HepG2 (cell line): ENCODE data around the gene NFIC. TPM values are rescaled to one million over a fixed set of nuclear protein-coding genes. Genes with fewer than 3 reads are reported as not detected.

Source experiments
- ATAC-seq: fragments of 200-7000 bp; cut with Tn5 transposase; 3 replicates; pipeline ENCODE4 v1.9.1; 2020; ENCODE audit warnings: mild to moderate bottlenecking, moderate library complexity
- BruUV-seq: library from RNA; stranded (reverse); fragments of 400-500 nt; replicated peaks from 2 replicates; lab custom pipeline; 2021; lab: Mats Ljungman, UMichigan
- CTCF ChIA-PET: fragments of 300-600 bp; formaldehyde crosslinking; extraction: SDS; loops from one replicate; lab custom pipeline; 2021; ENCODE audit warnings: low total read pairs, inconsistent platforms, low intra/inter-chr PET ratio; lab: Yijun Ruan, JAX
- POLR2A ChIA-PET: fragments of 350-600 bp; sonication (Branson Sonifier 250); formaldehyde crosslinking; loops from one replicate; lab custom pipeline; 2020; ENCODE audit warnings: antibody characterized with exemption, inconsistent platforms; lab: Yijun Ruan, JAX
- DNase-seq: peaks from one replicate; pipeline ENCODE4 v3.0.0-alpha.2; 2015; ENCODE audit warnings: low spot score
- FAIRE-seq: peaks from 3 replicates; lab custom pipeline; 2011; peaks lifted over from hg19 to GRCh38; lab: Jason Lieb, UNC
- H2AFZ ChIP-seq: one replicate; pipeline ENCODE4 v1.6.1; 2011; ENCODE audit warnings: low read length, inconsistent platforms
- H3K27ac ChIP-seq: fragments of 300-600 bp; 3 replicates; pipeline ENCODE4 v1.8.0; 2011; ENCODE audit warnings: mixed run types, mild to moderate bottlenecking, mixed read lengths, low read length, inconsistent platforms; ENCODE audit not compliant: insufficient read depth; ENCODE audit errors: extremely low read length
- H3K27me3 ChIP-seq, 2 experiments: fragments of 200-600 bp in 1 of 2; 2 replicates in 1 of 2; 3 replicates in 1 of 2; pipeline versions ENCODE4 v1.6.0 to v1.8.0; 2011; ENCODE audit warnings: low read length in 2 of 2, mild to moderate bottlenecking in 2 of 2, moderate library complexity in 2 of 2, inconsistent platforms in 1 of 2; ENCODE audit not compliant: insufficient read depth in 2 of 2, control insufficient read depth in 1 of 2
- H3K36me3 ChIP-seq, 2 experiments: fragments of 200-600 bp in 1 of 2; replicated peaks in 1 of 2; 2 replicates in 1 of 2; 3 replicates in 1 of 2; pipeline versions ENCODE4 v1.5.1 to v1.8.0; 2011; ENCODE audit warnings: low read length in 2 of 2, inconsistent platforms in 1 of 2; ENCODE audit not compliant: insufficient read depth in 2 of 2, control insufficient read depth in 1 of 2
- H3K4me1 ChIP-seq: 2 replicates; pipeline ENCODE4 v1.5.1; 2012; ENCODE audit warnings: low read length, inconsistent platforms; ENCODE audit not compliant: insufficient read depth
- H3K4me2 ChIP-seq: 2 replicates; pipeline ENCODE4 v1.6.0; 2011; ENCODE audit warnings: low read depth, low read length, inconsistent platforms
- H3K4me3 ChIP-seq, 3 experiments: fragments of 200-600 bp in 1 of 3; sonication (generic), shearing (Covaris generic) in 1 of 3; replicated peaks in 1 of 3; 2 replicates each; pipeline ENCODE4 v1.5.1; 2011 to 2016; ENCODE audit warnings: low read length in 3 of 3, inconsistent platforms in 2 of 3, low read depth in 2 of 3, mild to moderate bottlenecking in 2 of 3, control low read depth in 1 of 3, mixed read lengths in 1 of 3; ENCODE audit not compliant: insufficient read depth in 1 of 3
- H3K79me2 ChIP-seq: one replicate; pipeline ENCODE4 v1.6.1; 2011; ENCODE audit warnings: low read length, inconsistent platforms; ENCODE audit not compliant: insufficient read depth
- H3K9ac ChIP-seq: 2 replicates; pipeline ENCODE4 v1.6.0; 2011; ENCODE audit warnings: mild to moderate bottlenecking, low read depth, low read length, inconsistent platforms; ENCODE audit not compliant: insufficient read depth
- H3K9me3 ChIP-seq: 2 replicates; pipeline ENCODE4 v1.5.1; 2012; ENCODE audit warnings: mild to moderate bottlenecking, low read length
- H4K20me1 ChIP-seq: 2 replicates; pipeline ENCODE4 v1.6.0; 2011; ENCODE audit warnings: inconsistent platforms, mild to moderate bottlenecking, low read length, moderate library complexity; ENCODE audit not compliant: insufficient read depth
- CHD4 ChIP-seq: fragments of 200-600 bp; sonication (generic); IDR thresholded peaks from 2 replicates; pipeline ENCODE4 v1.7.0; 2017; ENCODE audit warnings: mild to moderate bottlenecking, low read length, borderline replicate concordance
- FOXC1 ChIP-seq: sonication (generic); formaldehyde crosslinking; IDR thresholded peaks from 2 replicates; pipeline ENCODE4 v1.8.0; 2022; ENCODE audit warnings: mild to moderate bottlenecking, missing genetic modification reagents, borderline replicate concordance
- IRX3 ChIP-seq: sonication (generic); formaldehyde crosslinking; IDR thresholded peaks from 2 replicates; pipeline ENCODE4 v1.8.1; 2023; ENCODE audit warnings: mild to moderate bottlenecking, low read depth, missing genetic modification reagents, borderline replicate concordance
- KLF11 ChIP-seq: IDR thresholded peaks from 2 replicates; pipeline ENCODE4 v1.6.1; 2016; ENCODE audit warnings: missing compliant biosample characterization
- KLF12 ChIP-seq: sonication (generic); formaldehyde crosslinking; IDR thresholded peaks from 2 replicates; pipeline ENCODE4 v1.4.0; 2020; ENCODE audit warnings: missing genetic modification reagents, borderline replicate concordance
- MAF1 ChIP-seq: sonication (generic); formaldehyde crosslinking; IDR thresholded peaks from 2 replicates; pipeline ENCODE4 v1.5.0; 2020; ENCODE audit warnings: missing genetic modification reagents, borderline replicate concordance
- PRMT3 ChIP-seq: sonication (generic); formaldehyde crosslinking; IDR thresholded peaks from 2 replicates; pipeline ENCODE4 v1.8.1; 2022; ENCODE audit warnings: low read depth, mild to moderate bottlenecking, moderate library complexity, missing genetic modification reagents, borderline replicate concordance
- RBFOX2 ChIP-seq: fragments of 200-400 bp; formaldehyde crosslinking; IDR thresholded peaks from 2 replicates; pipeline ENCODE4 v1.6.1; 2017; ENCODE audit warnings: low read depth, mild to moderate bottlenecking, low read length
- RFXAP ChIP-seq: sonication (generic); formaldehyde crosslinking; IDR thresholded peaks from 2 replicates; pipeline ENCODE4 v1.4.0; 2020; ENCODE audit warnings: missing genetic modification reagents, borderline replicate concordance
- TEAD2 ChIP-seq: sonication (generic); formaldehyde crosslinking; IDR thresholded peaks from 2 replicates; pipeline ENCODE4 v1.9.0; 2021; ENCODE audit warnings: missing genetic modification reagents
- YEATS2 ChIP-seq: sonication (generic); formaldehyde crosslinking; IDR thresholded peaks from 2 replicates; pipeline ENCODE4 v1.4.0; 2020; ENCODE audit warnings: missing genetic modification reagents, borderline replicate concordance
- ZFYVE20 ChIP-seq: sonication (generic); formaldehyde crosslinking; IDR thresholded peaks from 2 replicates; pipeline ENCODE4 v1.8.0; 2023; ENCODE audit warnings: low read depth, mild to moderate bottlenecking, moderate library complexity, missing genetic modification reagents, borderline replicate concordance
- ZMYM4 ChIP-seq: sonication (generic); formaldehyde crosslinking; IDR thresholded peaks from 2 replicates; pipeline ENCODE4 v1.8.1; 2023; ENCODE audit warnings: mild to moderate bottlenecking, missing genetic modification reagents
- ZNF331 ChIP-seq: sonication (generic); formaldehyde crosslinking; IDR thresholded peaks from 2 replicates; pipeline ENCODE4 v1.4.0; 2020; ENCODE audit warnings: missing genetic modification reagents
- WGBS: methylation state at CpG from one replicate; pipeline ENCODE4 v1.1.6; 2017; ENCODE audit warnings: low lambda C conversion rate; 5-methylcytosine and 5-hydroxymethylcytosine counted together
- in situ Hi-C: cut with HindIII; loops from 2 replicates; pipeline ENCODE4 v1.10.0; 2017; ENCODE audit warnings: low pct_unique_long_range_greater_than_20kb; ENCODE audit not compliant: extremely low pct_ligation_motif_present
- intact Hi-C: fragments of 100-400 bp; cut with micrococcal nuclease; formaldehyde crosslinking; loops from one replicate; pipeline ENCODE4 v1.10.0; 2022; ENCODE audit not compliant: unreplicated experiment
- polyA plus RNA-seq, 8 experiments: library from polyadenylated mRNA; depleted of rRNA in 3 of 8; stranded (reverse) in 7 of 8; unstranded in 1 of 8; fragments of >200 nt; fragmentation: Illumina TruSeq in 4 of 8; extraction: Trizol in 4 of 8; gene quantifications; 2 replicates each; pipeline versions ENCODE4 v1.2.1 to v1.2.3, GENCODE V29; 2011 to 2016; ENCODE audit warnings: low read depth in 4 of 8, missing spikeins in 1 of 8, mixed read lengths in 1 of 8; ENCODE audit not compliant: insufficient read depth in 1 of 8
- total RNA-seq, 5 experiments: library from RNA; depleted of rRNA; stranded (reverse); fragments of >200 nt; fragmentation: Illumina TruSeq; extraction: Trizol; gene quantifications; 2 replicates each; pipeline ENCODE4 v1.2.3, GENCODE V29; 2016; ENCODE audit warnings: low read depth in 1 of 5
- TF ChIP-seq, protein P1 (sequence below): sonication (generic); formaldehyde crosslinking; IDR thresholded peaks from 2 replicates; pipeline ENCODE4 v1.4.0; 2020; ENCODE audit warnings: missing genetic modification reagents
- TF ChIP-seq, protein P2 (sequence below): sonication (generic); formaldehyde crosslinking; IDR thresholded peaks from 2 replicates; pipeline ENCODE4 v1.8.0; 2022; ENCODE audit warnings: missing genetic modification reagents, mild to moderate bottlenecking, borderline replicate concordance
- TF ChIP-seq, protein P3 (sequence below): sonication (generic); formaldehyde crosslinking; conservative IDR thresholded peaks from 2 replicates; pipeline ENCODE4 v1.4.0; 2020; ENCODE audit warnings: missing genetic modification reagents

NFIC gene
- total and polyA plus RNA-seq, 2 of the 13 experiments (the other 11 are each of a cell fraction or from before 2014, with no cell fraction given), result 1.3 to 2.5 TPM

DNA sequence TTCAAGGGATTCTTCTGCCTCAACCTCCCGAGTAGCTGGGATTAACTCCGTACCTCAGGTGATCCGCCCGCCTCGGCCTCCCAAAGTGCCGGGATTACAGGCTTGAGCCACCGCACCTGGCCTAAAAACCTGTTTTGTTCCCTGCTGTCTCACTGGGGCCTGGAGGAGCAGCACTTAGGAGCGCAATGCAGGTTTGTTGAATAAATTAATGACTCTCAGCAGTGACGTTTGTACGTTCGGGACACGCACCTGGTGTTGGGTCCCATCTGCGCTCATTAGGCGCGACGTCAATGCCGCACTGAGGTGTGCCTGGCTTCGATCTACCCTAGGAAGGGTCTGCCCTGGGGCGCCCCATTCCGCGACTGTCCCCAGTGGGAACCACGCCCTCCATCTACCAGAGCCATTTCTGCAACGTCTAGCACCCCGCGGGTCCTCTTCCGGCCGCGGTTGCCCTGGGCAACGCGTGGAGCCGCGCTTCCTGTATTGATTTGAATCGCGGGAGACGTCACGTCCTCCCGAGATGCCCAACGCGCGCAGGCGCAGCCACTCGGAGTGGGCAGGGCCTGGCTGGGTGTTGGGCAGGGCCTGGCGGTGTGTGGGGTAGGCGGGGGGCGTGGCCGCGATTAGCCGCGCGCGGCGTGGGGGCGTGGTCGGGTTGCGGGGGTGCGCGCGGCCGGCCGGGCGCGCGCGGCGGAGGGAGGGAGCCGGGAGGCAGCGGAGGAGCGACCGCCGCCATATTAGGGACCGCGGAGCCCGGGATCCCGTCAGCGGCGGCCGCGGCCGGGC, 139.4 kb downstream of the NFIC start, which contains the start of gene FZR1 (continued):
- TF ChIP-seq, protein P1, sequence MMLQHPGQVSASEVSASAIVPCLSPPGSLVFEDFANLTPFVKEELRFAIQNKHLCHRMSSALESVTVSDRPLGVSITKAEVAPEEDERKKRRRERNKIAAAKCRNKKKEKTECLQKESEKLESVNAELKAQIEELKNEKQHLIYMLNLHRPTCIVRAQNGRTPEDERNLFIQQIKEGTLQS, result peak; percentile 7; the same call in 1 of the 2 replicates
- TF ChIP-seq PRMT3 (CRISPR knock-in tag) (no peak), IRX3 (no peak), YEATS2 (CRISPR knock-in tag) (peak; percentile 86; the same call in 1 of the 2 replicates)

DNA sequence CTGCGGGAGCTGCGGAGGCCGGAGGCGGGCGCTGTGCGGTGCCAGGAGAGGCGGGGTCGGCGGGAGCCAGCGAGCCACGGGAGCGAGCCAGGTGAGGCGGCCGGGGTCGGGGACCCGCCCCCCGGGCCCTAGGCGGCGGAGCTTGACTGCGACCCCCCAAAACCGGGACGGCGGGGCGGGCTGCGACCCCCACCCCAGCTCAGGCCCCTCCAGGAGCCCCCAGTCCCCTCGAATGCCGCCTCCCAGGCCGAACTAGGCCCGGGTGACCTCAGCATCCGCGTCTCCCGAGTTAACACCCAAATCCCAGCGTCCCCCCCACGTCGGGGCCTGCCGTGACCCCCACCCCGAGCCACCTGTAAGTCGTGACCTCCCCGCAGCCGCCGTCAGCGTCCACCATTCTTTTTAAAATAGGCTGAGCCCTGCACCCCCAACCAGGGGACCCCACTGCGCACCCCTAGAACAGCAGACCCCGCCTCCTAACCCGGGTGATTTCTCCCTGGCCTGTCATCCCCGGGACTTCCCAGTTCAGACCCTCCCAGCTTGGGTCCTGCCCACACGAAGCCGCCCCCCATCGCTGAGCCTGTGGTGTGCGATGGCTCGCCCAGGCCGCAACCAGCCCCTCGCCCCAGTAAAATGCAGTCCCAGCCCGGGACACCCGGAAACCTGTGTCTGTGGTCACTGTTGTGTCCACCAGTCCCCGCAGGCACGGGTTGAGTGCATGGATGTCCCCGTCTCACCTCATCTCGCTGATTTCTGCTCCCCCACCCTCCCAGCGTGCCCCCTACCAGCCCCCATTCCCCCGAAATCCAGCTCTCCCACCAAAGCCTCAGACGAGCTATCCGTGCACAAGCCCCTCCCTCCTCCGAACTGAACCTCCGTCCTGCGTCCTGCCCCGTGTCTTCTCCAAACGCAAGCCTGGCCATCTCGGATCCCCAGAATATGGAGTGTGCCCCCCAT, 140.3 kb downstream of the NFIC start:
- FAIRE-seq, result no peak
- no peak for DNase-seq
- H3K27ac ChIP-seq, result peak overlapping the region; percentile 67
- peaks cover 2% of the 10 kb centered on the region; the same call in 1 of the 2 replicates for H4K20me1 ChIP-seq
- in situ Hi-C loops (no loop called here), intact Hi-C loops (loop anchor here (5.0 kb wide), 1 partner anchor 66 kb away; the partner anchor contains the start of gene HMG20B)
- H3K4me2 ChIP-seq, result peak overlapping the region; percentile 94
- H3K4me3 ChIP-seq, result peak overlapping the region; percentile 82 to 96 (median 92)
- peak overlapping the region; percentile 95 for H3K9ac ChIP-seq
- H3K9me3 ChIP-seq, result no peaks in the 10 kb centered on the region
- peaks cover 3 to 16% of the 10 kb centered on the region in 2 experiments; a peak in 3 of 5 replicates for H3K36me3 ChIP-seq
- 2% methylated on average over 14 of the region's 69 CpGs for WGBS
- ChIA-PET CTCF (no interaction called here), POLR2A (no interaction called here)
- H3K79me2 ChIP-seq, result peaks cover 45% of the 10 kb centered on the region
- ATAC-seq, result peak; percentile 5; the same call in 2 of the 3 replicates
- H3K27me3 ChIP-seq, result no peaks in the 10 kb centered on the region
- BruUV-seq, result no TSS peak
- H2AFZ ChIP-seq, result no peak overlapping the region
- peaks cover 48% of the 10 kb centered on the region for H3K4me1 ChIP-seq
- TF ChIP-seq ZMYM4 (CRISPR knock-in tag) (no peak), RFXAP (0 out of 2 replicates have a peak, but pooled peaks have one; percentile 0), FOXC1 (0 out of 2 replicates have a peak, but pooled peaks have one; percentile 8), KLF11 (CRISPR knock-in tag) (no peak), RBFOX2 (peak; percentile 74; the same call in 1 of the 2 replicates), TEAD2 (CRISPR knock-in tag) (no peak), CHD4 (no peak), KLF12 (CRISPR knock-in tag) (0 out of 2 replicates have a peak, but pooled peaks have one; percentile 5), ZFYVE20 (CRISPR knock-in tag) (no peak), ZNF331 (CRISPR knock-in tag) (no peak), MAF1 (CRISPR knock-in tag) (0 out of 2 replicates have a peak, but pooled peaks have one; percentile 6)
- TF ChIP-seq, protein P2, sequence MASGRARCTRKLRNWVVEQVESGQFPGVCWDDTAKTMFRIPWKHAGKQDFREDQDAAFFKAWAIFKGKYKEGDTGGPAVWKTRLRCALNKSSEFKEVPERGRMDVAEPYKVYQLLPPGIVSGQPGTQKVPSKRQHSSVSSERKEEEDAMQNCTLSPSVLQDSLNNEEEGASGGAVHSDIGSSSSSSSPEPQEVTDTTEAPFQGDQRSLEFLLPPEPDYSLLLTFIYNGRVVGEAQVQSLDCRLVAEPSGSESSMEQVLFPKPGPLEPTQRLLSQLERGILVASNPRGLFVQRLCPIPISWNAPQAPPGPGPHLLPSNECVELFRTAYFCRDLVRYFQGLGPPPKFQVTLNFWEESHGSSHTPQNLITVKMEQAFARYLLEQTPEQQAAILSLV, result 0 out of 2 replicates have a peak, but pooled peaks have one; percentile 19
- TF ChIP-seq, protein P3, sequence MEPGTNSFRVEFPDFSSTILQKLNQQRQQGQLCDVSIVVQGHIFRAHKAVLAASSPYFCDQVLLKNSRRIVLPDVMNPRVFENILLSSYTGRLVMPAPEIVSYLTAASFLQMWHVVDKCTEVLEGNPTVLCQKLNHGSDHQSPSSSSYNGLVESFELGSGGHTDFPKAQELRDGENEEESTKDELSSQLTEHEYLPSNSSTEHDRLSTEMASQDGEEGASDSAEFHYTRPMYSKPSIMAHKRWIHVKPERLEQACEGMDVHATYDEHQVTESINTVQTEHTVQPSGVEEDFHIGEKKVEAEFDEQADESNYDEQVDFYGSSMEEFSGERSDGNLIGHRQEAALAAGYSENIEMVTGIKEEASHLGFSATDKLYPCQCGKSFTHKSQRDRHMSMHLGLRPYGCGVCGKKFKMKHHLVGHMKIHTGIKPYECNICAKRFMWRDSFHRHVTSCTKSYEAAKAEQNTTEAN (CRISPR knock-in tag), result peak; percentile 37; the same call in 1 of the 2 replicates
